GM12875 (cell line): ENCODE measurements around the gene SNX30.

Experiments used
- H3K4me3 ChIP-seq: one replicate; pipeline ENCODE4 v1.5.1; 2011; ENCODE audit warnings: low read depth, low read length, control low read depth
- CTCF ChIP-seq: IDR thresholded peaks from 2 replicates; pipeline ENCODE4 v1.5.1; 2011; ENCODE audit warnings: low read depth, mild to moderate bottlenecking, control low read depth, inconsistent platforms, low read length, moderate library complexity, borderline replicate concordance; ENCODE audit not compliant: insufficient read depth

The SNX30 gene

GRCh38 chr9:112771359-112772214 lies 21.0 kb downstream of the SNX30 start:
- no peak for TF ChIP-seq CTCF
- no peak overlapping the region for H3K4me3 ChIP-seq

- H3K4me3 ChIP-seq: no peak overlapping the region
- no peak for TF ChIP-seq CTCF
Measured at GRCh38 chr9:112772215-112772509, 21.6 kb downstream of the SNX30 start.

- TF ChIP-seq CTCF: no peak
- H3K4me3 ChIP-seq: no peak overlapping the region
Measured at GRCh38 chr9:112772551-112772950, 22.0 kb downstream of the SNX30 start.

- no peak overlapping the region for H3K4me3 ChIP-seq
- no peak for TF ChIP-seq CTCF
Measured at GRCh38 chr9:112774006-112774996, 23.7 kb downstream of the SNX30 start.

GRCh38 chr9:112777914-112778313 lies 27.4 kb downstream of the SNX30 start:
- no peak overlapping the region for H3K4me3 ChIP-seq
- no peak for TF ChIP-seq CTCF

- no peak overlapping the region for H3K4me3 ChIP-seq
- TF ChIP-seq CTCF: no peak
Measured at GRCh38 chr9:112780450-112781036, 30.0 kb downstream of the SNX30 start.
